HepG2 (cell line): ENCODE results near the gene OPRL1. TPM values are rescaled to one million over a fixed set of nuclear protein-coding genes. Genes with fewer than 3 reads are reported as not detected.

Source experiments
- ARHGAP35 ChIP-seq: sonication (generic); formaldehyde crosslinking; IDR thresholded peaks from 2 replicates; pipeline ENCODE4 v1.9.0; 2022; ENCODE audit warnings: mild to moderate bottlenecking, inconsistent platforms, moderate library complexity, missing genetic modification reagents, borderline replicate concordance
- ELF1 ChIP-seq: sonication (generic); formaldehyde crosslinking; IDR thresholded peaks from 2 replicates; pipeline ENCODE4 v1.4.0; 2020; ENCODE audit warnings: missing genetic modification reagents
- ERF ChIP-seq: IDR thresholded peaks from 2 replicates; pipeline ENCODE4 v1.6.1; 2018; ENCODE audit warnings: missing biosample characterization, missing genetic modification reagents
- FOXK1 ChIP-seq: sonication (generic); formaldehyde crosslinking; IDR thresholded peaks from 2 replicates; pipeline ENCODE4 v1.4.0; 2020; ENCODE audit warnings: low read depth, missing genetic modification reagents, borderline replicate concordance
- IRF2 ChIP-seq: IDR thresholded peaks from 2 replicates; pipeline ENCODE4 v1.6.1; 2018; ENCODE audit warnings: missing genetic modification reagents, missing compliant biosample characterization
- KLF15 ChIP-seq: sonication (generic); formaldehyde crosslinking; IDR thresholded peaks from 2 replicates; pipeline ENCODE4 v1.8.1; 2023; ENCODE audit warnings: borderline replicate concordance, mild to moderate bottlenecking, inconsistent platforms, missing genetic modification reagents, mixed read lengths
- MED8 ChIP-seq: sonication (generic); formaldehyde crosslinking; IDR thresholded peaks from 2 replicates; pipeline ENCODE4 v1.8.1; 2023; ENCODE audit warnings: mild to moderate bottlenecking, missing genetic modification reagents; ENCODE audit not compliant: insufficient replicate concordance
- MEIS2 ChIP-seq: sonication (generic); formaldehyde crosslinking; IDR thresholded peaks from 2 replicates; pipeline ENCODE4 v1.9.0; 2021; ENCODE audit warnings: mild to moderate bottlenecking, missing genetic modification reagents
- NCOA5 ChIP-seq: sonication (generic); formaldehyde crosslinking; IDR thresholded peaks from 2 replicates; pipeline ENCODE4 v1.4.0; 2020; ENCODE audit warnings: missing genetic modification reagents
- ZNF432 ChIP-seq: sonication (generic); formaldehyde crosslinking; IDR thresholded peaks from 2 replicates; pipeline ENCODE4 v1.5.0; 2020; ENCODE audit warnings: missing genetic modification reagents, mild to moderate bottlenecking, borderline replicate concordance
- ZNF441 ChIP-seq: sonication (generic); formaldehyde crosslinking; IDR thresholded peaks from 2 replicates; pipeline ENCODE4 v1.7.0; 2021; ENCODE audit warnings: missing genetic modification reagents, borderline replicate concordance
- ZNF546 ChIP-seq: sonication (generic); formaldehyde crosslinking; conservative IDR thresholded peaks from 2 replicates; pipeline ENCODE4 v1.8.1; 2023; ENCODE audit warnings: mild to moderate bottlenecking, missing genetic modification reagents
- ZNF552 ChIP-seq: sonication (generic); formaldehyde crosslinking; IDR thresholded peaks from 2 replicates; pipeline ENCODE4 v1.9.0; 2022; ENCODE audit warnings: missing genetic modification reagents, mild to moderate bottlenecking, borderline replicate concordance
- ZNF766 ChIP-seq: sonication (generic); formaldehyde crosslinking; IDR thresholded peaks from 2 replicates; pipeline ENCODE4 v1.5.0; 2020; ENCODE audit warnings: missing genetic modification reagents, borderline replicate concordance
- polyA plus RNA-seq, 8 experiments: library from polyadenylated mRNA; depleted of rRNA in 3 of 8; stranded (reverse) in 7 of 8; unstranded in 1 of 8; fragments of >200 nt; fragmentation: Illumina TruSeq in 4 of 8; extraction: Trizol in 4 of 8; gene quantifications; 2 replicates each; pipeline versions ENCODE4 v1.2.1 to v1.2.3, GENCODE V29; 2011 to 2016; ENCODE audit warnings: low read depth in 4 of 8, missing spikeins in 1 of 8, mixed read lengths in 1 of 8; ENCODE audit not compliant: insufficient read depth in 1 of 8
- total RNA-seq, 5 experiments: library from RNA; depleted of rRNA; stranded (reverse); fragments of >200 nt; fragmentation: Illumina TruSeq; extraction: Trizol; gene quantifications; 2 replicates each; pipeline ENCODE4 v1.2.3, GENCODE V29; 2016; ENCODE audit warnings: low read depth in 1 of 5
- TF ChIP-seq, protein P1 (sequence below): sonication (generic); formaldehyde crosslinking; IDR thresholded peaks from 2 replicates; pipeline ENCODE4 v1.5.0; 2020; ENCODE audit warnings: mild to moderate bottlenecking, missing genetic modification reagents, borderline replicate concordance
- TF ChIP-seq, protein P2 (sequence below): sonication (generic); formaldehyde crosslinking; IDR thresholded peaks from 2 replicates; pipeline ENCODE4 v1.4.0; 2020; ENCODE audit warnings: missing genetic modification reagents
- TF ChIP-seq, protein P3 (sequence below), 2 experiments: sonication (generic) in 1 of 2; formaldehyde crosslinking in 1 of 2; IDR thresholded peaks; 2 replicates each; pipeline versions ENCODE4 v1.4.0 to v1.6.1; 2016 to 2020; ENCODE audit warnings: borderline replicate concordance in 1 of 2, low read depth in 1 of 2, mild to moderate bottlenecking in 1 of 2, missing genetic modification reagents in 1 of 2

OPRL1 gene
- total and polyA plus RNA-seq, 2 of the 13 experiments (the other 11 are each of a cell fraction or from before 2014, with no cell fraction given), result 0.35 to 0.71 TPM

- TF ChIP-seq FOXK1 (CRISPR knock-in tag), result no peak
- TF ChIP-seq ZNF441, result peak; percentile 90
- peak; percentile 48; the same call in 1 of the 2 replicates for TF ChIP-seq IRF2 (CRISPR knock-in tag)
- 0 out of 2 replicates have a peak, but pooled peaks have one; percentile 28 for TF ChIP-seq MEIS2 (CRISPR knock-in tag)
- TF ChIP-seq, protein P1, sequence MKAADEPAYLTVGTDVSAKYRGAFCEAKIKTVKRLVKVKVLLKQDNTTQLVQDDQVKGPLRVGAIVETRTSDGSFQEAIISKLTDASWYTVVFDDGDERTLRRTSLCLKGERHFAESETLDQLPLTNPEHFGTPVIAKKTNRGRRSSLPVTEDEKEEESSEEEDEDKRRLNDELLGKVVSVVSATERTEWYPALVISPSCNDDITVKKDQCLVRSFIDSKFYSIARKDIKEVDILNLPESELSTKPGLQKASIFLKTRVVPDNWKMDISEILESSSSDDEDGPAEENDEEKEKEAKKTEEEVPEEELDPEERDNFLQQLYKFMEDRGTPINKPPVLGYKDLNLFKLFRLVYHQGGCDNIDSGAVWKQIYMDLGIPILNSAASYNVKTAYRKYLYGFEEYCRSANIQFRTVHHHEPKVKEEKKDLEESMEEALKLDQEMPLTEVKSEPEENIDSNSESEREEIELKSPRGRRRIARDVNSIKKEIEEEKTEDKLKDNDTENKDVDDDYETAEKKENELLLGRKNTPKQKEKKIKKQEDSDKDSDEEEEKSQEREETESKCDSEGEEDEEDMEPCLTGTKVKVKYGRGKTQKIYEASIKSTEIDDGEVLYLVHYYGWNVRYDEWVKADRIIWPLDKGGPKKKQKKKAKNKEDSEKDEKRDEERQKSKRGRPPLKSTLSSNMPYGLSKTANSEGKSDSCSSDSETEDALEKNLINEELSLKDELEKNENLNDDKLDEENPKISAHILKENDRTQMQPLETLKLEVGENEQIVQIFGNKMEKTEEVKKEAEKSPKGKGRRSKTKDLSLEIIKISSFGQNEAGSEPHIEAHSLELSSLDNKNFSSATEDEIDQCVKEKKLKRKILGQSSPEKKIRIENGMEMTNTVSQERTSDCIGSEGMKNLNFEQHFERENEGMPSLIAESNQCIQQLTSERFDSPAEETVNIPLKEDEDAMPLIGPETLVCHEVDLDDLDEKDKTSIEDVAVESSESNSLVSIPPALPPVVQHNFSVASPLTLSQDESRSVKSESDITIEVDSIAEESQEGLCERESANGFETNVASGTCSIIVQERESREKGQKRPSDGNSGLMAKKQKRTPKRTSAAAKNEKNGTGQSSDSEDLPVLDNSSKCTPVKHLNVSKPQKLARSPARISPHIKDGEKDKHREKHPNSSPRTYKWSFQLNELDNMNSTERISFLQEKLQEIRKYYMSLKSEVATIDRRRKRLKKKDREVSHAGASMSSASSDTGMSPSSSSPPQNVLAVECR (CRISPR knock-in tag), result peak; percentile 45; the same call in 1 of the 2 replicates
- TF ChIP-seq, protein P2, sequence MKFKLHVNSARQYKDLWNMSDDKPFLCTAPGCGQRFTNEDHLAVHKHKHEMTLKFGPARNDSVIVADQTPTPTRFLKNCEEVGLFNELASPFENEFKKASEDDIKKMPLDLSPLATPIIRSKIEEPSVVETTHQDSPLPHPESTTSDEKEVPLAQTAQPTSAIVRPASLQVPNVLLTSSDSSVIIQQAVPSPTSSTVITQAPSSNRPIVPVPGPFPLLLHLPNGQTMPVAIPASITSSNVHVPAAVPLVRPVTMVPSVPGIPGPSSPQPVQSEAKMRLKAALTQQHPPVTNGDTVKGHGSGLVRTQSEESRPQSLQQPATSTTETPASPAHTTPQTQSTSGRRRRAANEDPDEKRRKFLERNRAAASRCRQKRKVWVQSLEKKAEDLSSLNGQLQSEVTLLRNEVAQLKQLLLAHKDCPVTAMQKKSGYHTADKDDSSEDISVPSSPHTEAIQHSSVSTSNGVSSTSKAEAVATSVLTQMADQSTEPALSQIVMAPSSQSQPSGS (CRISPR knock-in tag), result no peak
- TF ChIP-seq ZNF552, result peak; percentile 75; the same call in 1 of the 2 replicates
- peak; percentile 57; the same call in 1 of the 2 replicates for TF ChIP-seq ELF1 (CRISPR knock-in tag)
- TF ChIP-seq, protein P3, sequence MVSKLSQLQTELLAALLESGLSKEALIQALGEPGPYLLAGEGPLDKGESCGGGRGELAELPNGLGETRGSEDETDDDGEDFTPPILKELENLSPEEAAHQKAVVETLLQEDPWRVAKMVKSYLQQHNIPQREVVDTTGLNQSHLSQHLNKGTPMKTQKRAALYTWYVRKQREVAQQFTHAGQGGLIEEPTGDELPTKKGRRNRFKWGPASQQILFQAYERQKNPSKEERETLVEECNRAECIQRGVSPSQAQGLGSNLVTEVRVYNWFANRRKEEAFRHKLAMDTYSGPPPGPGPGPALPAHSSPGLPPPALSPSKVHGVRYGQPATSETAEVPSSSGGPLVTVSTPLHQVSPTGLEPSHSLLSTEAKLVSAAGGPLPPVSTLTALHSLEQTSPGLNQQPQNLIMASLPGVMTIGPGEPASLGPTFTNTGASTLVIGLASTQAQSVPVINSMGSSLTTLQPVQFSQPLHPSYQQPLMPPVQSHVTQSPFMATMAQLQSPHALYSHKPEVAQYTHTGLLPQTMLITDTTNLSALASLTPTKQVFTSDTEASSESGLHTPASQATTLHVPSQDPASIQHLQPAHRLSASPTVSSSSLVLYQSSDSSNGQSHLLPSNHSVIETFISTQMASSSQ (IDR thresholded peaks at IDR 0.05; ENCODE audit: low read depth), result no peak
- TF ChIP-seq, protein P3 (CRISPR knock-in tag; IDR thresholded peaks at IDR 0.05; ENCODE audit: borderline replicate concordance), result no peak
- TF ChIP-seq ERF (CRISPR knock-in tag), result peak; percentile 82
- no peak for TF ChIP-seq NCOA5
- no peak for TF ChIP-seq KLF15 (CRISPR knock-in tag)
- peak; percentile 97 for TF ChIP-seq ZNF546 (CRISPR knock-in tag)
- no peak for TF ChIP-seq ZNF432 (CRISPR knock-in tag)
- TF ChIP-seq ARHGAP35, result peak; percentile 91; the same call in 1 of the 2 replicates
- no peak for TF ChIP-seq MED8 (CRISPR knock-in tag)
- 0 out of 2 replicates have a peak, but pooled peaks have one; percentile 22 for TF ChIP-seq ZNF766 (CRISPR knock-in tag)
Measured at GRCh38 chr20:64052987-64053840, 26.7 kb upstream of the OPRL1 start (continued).
